LNCaP clone FGC (cell line): ENCODE data around the gene UBE2Q2.
"Not testable (repeated sequence)": the region's sequence is repeated elsewhere in the genome, so short reads cannot be mapped to it uniquely, and the experiment has no call there.

Source experiments
- DNase-seq: peaks from one replicate; pipeline ENCODE4 v3.0.0-alpha.2; 2011; ENCODE audit warnings: low read depth
- H3K4me3 ChIP-seq: 2 replicates; pipeline ENCODE4 v1.5.1; 2011; ENCODE audit warnings: mild to moderate bottlenecking, low read depth, low read length, control low read depth
- TF ChIP-seq, protein P1 (sequence below): IDR thresholded peaks from 2 replicates; pipeline ENCODE4 v1.5.1; 2012; ENCODE audit warnings: mild to moderate bottlenecking; ENCODE audit not compliant: control insufficient read depth, insufficient read depth; ENCODE audit errors: extremely low read depth

Gene UBE2Q2

GRCh38 chr15:75841626-75842025 lies 1.6 kb upstream of the UBE2Q2 start:
- TF ChIP-seq, protein P1, sequence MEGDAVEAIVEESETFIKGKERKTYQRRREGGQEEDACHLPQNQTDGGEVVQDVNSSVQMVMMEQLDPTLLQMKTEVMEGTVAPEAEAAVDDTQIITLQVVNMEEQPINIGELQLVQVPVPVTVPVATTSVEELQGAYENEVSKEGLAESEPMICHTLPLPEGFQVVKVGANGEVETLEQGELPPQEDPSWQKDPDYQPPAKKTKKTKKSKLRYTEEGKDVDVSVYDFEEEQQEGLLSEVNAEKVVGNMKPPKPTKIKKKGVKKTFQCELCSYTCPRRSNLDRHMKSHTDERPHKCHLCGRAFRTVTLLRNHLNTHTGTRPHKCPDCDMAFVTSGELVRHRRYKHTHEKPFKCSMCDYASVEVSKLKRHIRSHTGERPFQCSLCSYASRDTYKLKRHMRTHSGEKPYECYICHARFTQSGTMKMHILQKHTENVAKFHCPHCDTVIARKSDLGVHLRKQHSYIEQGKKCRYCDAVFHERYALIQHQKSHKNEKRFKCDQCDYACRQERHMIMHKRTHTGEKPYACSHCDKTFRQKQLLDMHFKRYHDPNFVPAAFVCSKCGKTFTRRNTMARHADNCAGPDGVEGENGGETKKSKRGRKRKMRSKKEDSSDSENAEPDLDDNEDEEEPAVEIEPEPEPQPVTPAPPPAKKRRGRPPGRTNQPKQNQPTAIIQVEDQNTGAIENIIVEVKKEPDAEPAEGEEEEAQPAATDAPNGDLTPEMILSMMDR = no peak
- no peak for DNase-seq

DNA sequence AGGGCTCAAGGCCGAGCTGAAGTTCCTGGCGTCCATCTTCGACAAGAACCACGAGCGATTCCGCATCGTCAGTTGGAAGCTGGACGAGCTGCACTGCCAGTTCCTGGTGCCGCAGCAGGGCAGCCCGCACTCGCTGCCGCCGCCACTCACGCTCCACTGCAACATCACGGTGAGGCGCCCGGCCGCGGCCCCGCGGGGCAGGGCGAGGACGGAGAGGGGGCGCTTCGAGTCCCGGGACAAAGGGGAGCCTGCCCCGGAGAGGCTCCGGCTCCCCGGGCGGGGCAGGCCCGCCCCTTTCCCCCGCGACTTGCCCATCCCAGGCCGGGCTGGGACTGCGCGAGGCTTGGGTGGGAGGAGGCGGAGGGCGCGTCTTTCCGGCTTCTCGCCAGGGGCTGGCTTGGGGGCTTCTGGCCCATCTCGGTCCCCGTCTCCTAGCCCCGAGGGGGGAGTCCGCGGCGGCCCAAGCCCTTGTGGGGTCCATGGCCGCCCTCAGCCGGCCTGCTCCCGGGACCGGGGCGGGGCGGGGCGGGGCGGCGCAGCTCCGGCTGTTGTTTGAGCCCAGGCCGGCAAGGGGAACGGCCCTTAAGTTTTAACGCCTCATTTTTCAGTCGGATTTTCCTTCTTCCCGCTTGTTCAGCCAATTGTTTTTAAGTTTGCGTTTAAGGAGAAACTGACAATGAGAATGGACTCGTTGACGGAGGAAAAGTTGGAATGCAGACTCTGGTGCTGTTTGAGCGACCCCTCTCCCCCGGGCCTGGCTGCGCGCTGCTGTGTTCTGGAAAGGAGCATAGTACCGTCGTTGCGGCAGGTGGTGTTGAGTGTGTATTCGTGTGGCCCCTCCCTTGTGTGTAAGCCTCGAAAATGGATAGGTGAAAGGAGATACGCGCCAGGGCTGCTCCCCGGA lies 683 bp downstream of the UBE2Q2 start:
- TF ChIP-seq, protein P1 = no peak

More at GRCh38 chr15:75841626-75842025, 1.6 kb upstream of the UBE2Q2 start:
- no peak overlapping the region for H3K4me3 ChIP-seq

GRCh38 chr15:75844629-75845335 lies 1.5 kb downstream of the UBE2Q2 start:
- TF ChIP-seq, protein P1 = no peak

More for the DNA sequence above, 683 bp downstream of the UBE2Q2 start:
- DNase-seq = no peak
- peak overlapping the region; percentile 84 for H3K4me3 ChIP-seq

DNA sequence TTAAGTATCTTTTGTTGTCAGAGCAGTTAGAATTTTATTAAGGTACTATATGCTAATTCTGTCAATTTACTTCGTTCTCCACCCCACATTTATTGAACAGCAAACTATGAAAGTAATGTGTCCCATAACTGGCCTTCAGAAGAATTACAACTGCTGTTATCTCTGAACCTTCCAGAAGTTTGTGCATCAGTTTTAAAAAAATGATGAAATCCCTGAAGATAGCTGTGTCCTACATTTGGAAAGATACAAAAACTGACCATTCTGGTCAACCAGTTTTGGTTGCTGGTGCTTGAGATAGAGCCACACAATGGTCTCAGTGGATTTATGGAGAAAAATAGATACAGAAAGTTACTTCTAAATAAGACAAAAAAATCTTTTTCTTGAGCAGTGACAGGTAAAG lies 5.9 kb downstream of the UBE2Q2 start:
- H3K4me3 ChIP-seq = no peak overlapping the region
- DNase-seq = no peak
- TF ChIP-seq, protein P1 = no peak

More at GRCh38 chr15:75844629-75845335, 1.5 kb downstream of the UBE2Q2 start:
- no peak for DNase-seq
- peak overlapping the region; percentile 84 for H3K4me3 ChIP-seq

GRCh38 chr15:75850708-75851107 lies 7.5 kb downstream of the UBE2Q2 start:
- H3K4me3 ChIP-seq = no peak overlapping the region
- DNase-seq = no peak
- TF ChIP-seq, protein P1 = no peak

GRCh38 chr15:75851566-75851965 lies 8.3 kb downstream of the UBE2Q2 start:
- not testable (repeated sequence) for DNase-seq, H3K4me3 ChIP-seq

DNA sequence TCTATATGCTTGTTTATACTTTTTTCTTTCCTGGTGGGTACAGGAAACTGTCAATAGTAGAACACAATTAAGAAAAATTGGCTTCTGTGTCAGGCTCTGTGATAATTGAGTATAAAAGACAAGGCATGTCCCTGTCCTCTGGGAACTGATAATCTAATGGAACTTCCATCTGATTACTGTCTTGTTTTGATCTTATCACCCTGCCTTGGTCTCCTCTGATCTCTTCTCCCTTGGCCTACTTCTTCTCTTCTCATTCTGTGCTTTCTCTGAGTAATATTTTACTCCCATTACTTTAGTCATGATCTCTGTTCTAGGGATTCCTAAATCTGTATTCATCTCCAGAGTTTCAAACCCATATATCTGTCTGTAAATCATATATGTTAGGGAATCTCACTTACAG lies 14.6 kb downstream of the UBE2Q2 start:
- H3K4me3 ChIP-seq = no peak overlapping the region
- TF ChIP-seq, protein P1 = no peak
- DNase-seq = no peak
